Measurements from ENCODE around the gene RAD51B.

Gene RAD51B

DNA sequence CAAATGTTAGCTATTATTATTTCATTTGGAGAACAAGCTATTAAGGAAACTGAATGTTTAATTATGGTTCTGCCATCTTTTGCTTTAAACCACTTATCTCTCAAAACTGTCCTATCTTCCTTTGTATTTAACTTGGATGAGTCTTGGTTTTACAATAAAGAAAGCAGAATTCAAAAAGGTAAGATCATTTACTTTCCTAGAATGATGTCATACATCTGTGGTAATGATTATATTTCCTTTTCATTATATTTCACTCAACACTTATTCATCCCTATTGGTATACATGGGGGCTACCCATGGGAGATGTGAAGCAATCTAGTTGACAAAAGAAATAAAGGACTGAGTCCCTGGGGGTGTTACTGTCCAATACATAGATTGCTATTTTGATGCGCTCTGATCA lies 516.6 kb downstream of the RAD51B start:
- Histone ChIP-seq H3K9me3 (ENCODE audit: insufficient read depth, low read depth, low read length) (no peaks in the 10 kb centered on the region), H3K27me3 (ENCODE audit: insufficient read depth, low read length) (no peaks in the 10 kb centered on the region), H3K9ac (ENCODE audit: low read depth, low read length) (no peak overlapping the region), H3K4me1 (ENCODE audit: insufficient read depth, low read length) (peaks cover 43% of the 10 kb centered on the region), H3K36me3 (ENCODE audit: insufficient read depth, low read length) (no peaks in the 10 kb centered on the region), H3K27ac (ENCODE audit: low read depth, low read length) (no peak overlapping the region), H3K4me3 (ENCODE audit: low read length) (no peak overlapping the region)
- WGBS: 100% methylated on average over 1 of the region's 1 CpG

DNA sequence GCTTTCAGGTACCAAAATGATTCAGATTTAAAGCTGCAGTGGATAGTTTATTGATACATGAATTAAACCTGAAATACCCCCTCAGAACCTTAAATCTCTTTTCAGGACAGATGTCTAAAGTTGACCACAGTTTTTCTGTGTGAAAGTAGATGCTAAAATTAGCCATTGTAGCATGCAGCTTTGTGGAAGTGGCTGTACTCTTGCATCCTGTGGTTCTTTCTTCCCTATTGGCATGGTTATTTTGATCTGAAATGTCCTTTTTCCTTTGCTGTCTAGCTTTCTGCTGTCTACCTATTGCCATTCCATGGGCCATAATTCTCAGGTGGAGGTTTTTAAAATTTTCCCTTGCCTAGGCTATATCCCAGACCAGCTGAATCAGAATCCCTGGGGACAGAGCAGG lies 517.7 kb downstream of the RAD51B start:
- Histone ChIP-seq H3K4me3 (ENCODE audit: low read length) (no peak overlapping the region), H3K9me3 (ENCODE audit: insufficient read depth, low read depth, low read length) (no peaks in the 10 kb centered on the region), H3K36me3 (ENCODE audit: insufficient read depth, low read length) (no peaks in the 10 kb centered on the region), H3K27ac (ENCODE audit: low read depth, low read length) (no peak overlapping the region), H3K27me3 (ENCODE audit: insufficient read depth, low read length) (no peaks in the 10 kb centered on the region), H3K4me1 (ENCODE audit: insufficient read depth, low read length) (peaks cover 44% of the 10 kb centered on the region), H3K9ac (ENCODE audit: low read depth, low read length) (no peak overlapping the region)

GRCh38 chr14:68340262-68340661 lies 520.7 kb downstream of the RAD51B start:
- no peaks in the 10 kb centered on the region for H3K36me3 ChIP-seq (ENCODE audit: insufficient read depth, low read length)

DNA sequence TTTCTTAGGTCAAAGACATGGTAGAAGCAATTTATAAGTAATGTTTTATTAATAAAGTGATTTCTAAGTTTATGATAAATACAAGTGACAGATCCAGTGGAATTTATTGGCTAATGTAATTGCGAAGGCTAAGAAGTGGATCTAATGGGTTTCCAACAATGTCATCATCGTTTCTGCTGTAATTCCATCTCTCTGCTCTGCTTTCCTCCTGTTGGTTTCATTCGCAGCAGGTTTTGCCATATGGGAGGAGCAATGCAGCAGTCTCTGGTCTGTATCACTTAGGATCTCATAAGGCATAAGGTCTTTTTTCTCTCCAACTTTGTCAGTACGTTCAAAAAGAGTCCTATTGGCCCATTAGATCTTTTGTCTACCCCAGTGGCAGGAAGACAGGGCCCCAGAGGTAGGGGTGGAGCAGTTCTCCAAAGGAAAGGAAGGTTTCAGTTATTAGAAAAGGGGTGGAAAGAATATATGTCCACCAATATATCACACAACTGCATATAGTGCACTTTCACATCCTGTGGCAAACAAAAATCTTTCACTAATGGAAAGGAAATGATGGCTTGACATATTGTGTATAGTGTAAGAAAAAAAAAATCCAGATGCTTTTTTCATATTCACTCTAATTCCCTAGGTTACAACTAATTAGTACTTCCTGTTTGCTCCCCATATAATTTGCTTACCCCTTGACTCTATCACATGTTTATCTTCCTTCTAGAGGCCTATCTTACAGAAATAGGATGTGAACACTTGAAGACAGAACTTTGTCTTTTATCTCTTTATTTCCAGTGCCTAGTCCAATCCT lies 522.0 kb downstream of the RAD51B start:
- Histone ChIP-seq H3K27ac (ENCODE audit: low read depth, low read length) (no peak overlapping the region), H3K9ac (ENCODE audit: low read depth, low read length) (no peak overlapping the region), H3K36me3 (ENCODE audit: insufficient read depth, low read length) (no peaks in the 10 kb centered on the region), H3K4me1 (ENCODE audit: insufficient read depth, low read length) (peaks cover 51% of the 10 kb centered on the region), H3K9me3 (ENCODE audit: insufficient read depth, low read depth, low read length) (no peaks in the 10 kb centered on the region), H3K27me3 (ENCODE audit: insufficient read depth, low read length) (no peaks in the 10 kb centered on the region), H3K4me3 (ENCODE audit: low read length) (no peak overlapping the region)
- WGBS: 92% methylated on average over 4 of the region's 4 CpGs

More at GRCh38 chr14:68340262-68340661, 520.7 kb downstream of the RAD51B start:
- Histone ChIP-seq H3K27me3 (ENCODE audit: insufficient read depth, low read length) (no peaks in the 10 kb centered on the region), H3K9ac (ENCODE audit: low read depth, low read length) (no peak overlapping the region), H3K27ac (ENCODE audit: low read depth, low read length) (peak overlapping the region; percentile 24; the same call in 1 of the 2 replicates), H3K4me1 (ENCODE audit: insufficient read depth, low read length) (peaks cover 54% of the 10 kb centered on the region), H3K4me3 (ENCODE audit: low read length) (no peak overlapping the region), H3K9me3 (ENCODE audit: insufficient read depth, low read depth, low read length) (no peaks in the 10 kb centered on the region)
- WGBS: 90% methylated on average over 1 of the region's 1 CpG

- no peaks in the 10 kb centered on the region for H3K27me3 ChIP-seq (ENCODE audit: insufficient read depth, low read length)
- H3K9me3 ChIP-seq (ENCODE audit: insufficient read depth, low read depth, low read length): no peaks in the 10 kb centered on the region
- H3K4me1 ChIP-seq (ENCODE audit: insufficient read depth, low read length): peaks cover 47% of the 10 kb centered on the region
- no peaks in the 10 kb centered on the region for H3K36me3 ChIP-seq (ENCODE audit: insufficient read depth, low read length)
- no peak overlapping the region for H3K4me3 ChIP-seq (ENCODE audit: low read length)
- H3K27ac ChIP-seq (ENCODE audit: low read depth, low read length): no peak overlapping the region
- H3K9ac ChIP-seq (ENCODE audit: low read depth, low read length): no peak overlapping the region
- 98% methylated on average over 3 of the region's 3 CpGs for WGBS
Measured at GRCh38 chr14:68342216-68342763, 522.7 kb downstream of the RAD51B start.

DNA sequence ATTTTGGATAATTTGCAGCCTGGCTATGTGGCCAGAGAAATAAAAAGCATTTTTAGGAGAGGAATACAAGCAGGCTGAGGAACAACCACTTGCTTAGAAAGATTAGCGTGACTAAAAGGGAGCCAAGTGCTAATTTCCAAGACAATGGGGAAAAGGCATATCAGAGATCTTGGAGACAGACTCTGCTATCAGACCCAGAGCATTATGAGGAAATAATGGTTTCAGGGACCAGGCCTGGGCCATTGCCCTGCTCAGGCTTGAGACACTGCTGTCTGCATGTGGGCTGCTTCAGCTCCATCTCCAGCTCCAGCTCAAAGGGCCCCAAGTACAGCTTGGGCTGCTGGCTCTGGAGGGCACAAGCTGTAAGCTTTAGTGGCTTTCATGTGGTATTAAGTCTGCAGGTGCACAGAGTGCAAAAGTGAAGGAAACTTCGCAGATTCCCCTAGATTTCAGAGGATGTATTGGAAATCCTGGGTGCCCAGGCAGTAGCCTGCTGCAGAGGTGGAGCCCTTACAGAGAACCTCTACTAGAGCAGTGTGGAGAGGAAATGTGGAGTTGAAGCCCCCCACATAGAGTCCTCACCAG lies 524.0 kb downstream of the RAD51B start:
- H3K9ac ChIP-seq (ENCODE audit: low read depth, low read length): no peak overlapping the region
- H3K27ac ChIP-seq (ENCODE audit: low read depth, low read length): no peak overlapping the region; the same call in 1 of the 2 replicates

DNA sequence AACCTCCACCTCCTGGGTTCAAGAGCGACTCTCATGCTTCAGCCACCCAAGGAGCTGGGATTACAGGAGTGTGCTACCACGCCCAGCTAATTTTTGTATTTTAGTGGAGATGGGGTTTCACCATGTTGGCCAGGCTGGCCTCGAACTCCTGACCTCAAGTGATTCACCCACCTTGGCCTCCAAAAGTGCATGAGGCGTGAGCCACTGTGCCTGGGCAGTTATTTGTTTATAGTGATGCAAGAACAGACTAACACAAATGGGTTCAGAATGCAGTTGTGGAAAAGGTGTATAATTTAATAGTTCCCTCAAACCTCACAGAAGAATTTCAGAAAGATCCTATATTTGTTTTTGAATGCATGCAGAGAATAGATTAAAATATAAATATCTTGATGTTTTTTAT lies 526.2 kb downstream of the RAD51B start:
- no peak overlapping the region for H3K27ac ChIP-seq (ENCODE audit: low read depth, low read length)
- WGBS: 94% methylated on average over 4 of the region's 4 CpGs

More for the DNA sequence above, 524.0 kb downstream of the RAD51B start:
- Histone ChIP-seq H3K27me3 (ENCODE audit: insufficient read depth, low read length) (no peaks in the 10 kb centered on the region), H3K9me3 (ENCODE audit: insufficient read depth, low read depth, low read length) (no peaks in the 10 kb centered on the region), H3K4me3 (ENCODE audit: low read length) (no peak overlapping the region), H3K36me3 (ENCODE audit: insufficient read depth, low read length) (no peaks in the 10 kb centered on the region), H3K4me1 (ENCODE audit: insufficient read depth, low read length) (peaks cover 47% of the 10 kb centered on the region)
- 72% methylated on average over 2 of the region's 2 CpGs for WGBS

DNA sequence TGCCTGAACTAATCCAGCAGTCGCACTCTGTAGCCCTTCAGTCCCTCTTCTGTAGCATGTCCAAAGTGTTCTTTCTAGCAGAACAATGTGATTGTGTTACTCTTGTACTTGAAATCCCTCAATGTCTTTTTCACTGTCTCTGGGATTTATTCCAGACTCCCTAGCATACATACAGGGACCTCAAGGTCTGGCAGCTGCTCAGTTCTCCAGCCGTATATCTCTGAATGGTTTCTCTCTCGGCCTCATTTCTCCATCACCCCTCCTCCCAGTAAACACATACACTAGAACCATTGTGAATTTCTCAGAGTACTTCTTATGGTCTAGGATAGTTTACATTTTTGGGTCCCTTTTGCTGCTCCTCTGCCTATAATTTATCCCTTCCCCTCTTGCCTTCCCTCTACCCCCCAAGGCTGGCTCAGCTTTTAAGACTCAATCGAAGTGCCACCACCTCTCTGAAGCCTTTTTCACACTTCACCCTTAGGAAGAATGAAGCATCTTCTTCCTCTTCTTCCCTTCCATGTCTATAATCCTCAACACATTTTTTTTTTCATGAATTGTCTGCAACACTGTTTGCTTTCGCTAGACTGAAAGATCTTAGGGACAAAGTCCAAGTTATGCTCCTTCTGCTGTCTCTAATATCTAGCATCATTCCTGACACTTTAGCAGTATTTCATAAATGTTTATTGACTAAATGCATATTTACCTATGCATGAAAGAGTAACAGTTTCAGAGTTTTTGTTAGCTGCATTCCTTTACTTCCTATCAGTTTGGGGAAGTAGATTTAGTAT lies 527.2 kb downstream of the RAD51B start:
- Histone ChIP-seq H3K36me3 (ENCODE audit: insufficient read depth, low read length) (no peaks in the 10 kb centered on the region), H3K27me3 (ENCODE audit: insufficient read depth, low read length) (no peaks in the 10 kb centered on the region), H3K9ac (ENCODE audit: low read depth, low read length) (no peak overlapping the region), H3K4me3 (ENCODE audit: low read length) (no peak overlapping the region), H3K4me1 (ENCODE audit: insufficient read depth, low read length) (peaks cover 22% of the 10 kb centered on the region), H3K27ac (ENCODE audit: low read depth, low read length) (no peak overlapping the region), H3K9me3 (ENCODE audit: insufficient read depth, low read depth, low read length) (no peaks in the 10 kb centered on the region)
- WGBS: 92% methylated on average over 5 of the region's 5 CpGs

More for the DNA sequence above, 526.2 kb downstream of the RAD51B start:
- H3K9me3 ChIP-seq (ENCODE audit: insufficient read depth, low read depth, low read length): no peaks in the 10 kb centered on the region
- H3K4me1 ChIP-seq (ENCODE audit: insufficient read depth, low read length): peaks cover 32% of the 10 kb centered on the region
- no peak overlapping the region for H3K4me3 ChIP-seq (ENCODE audit: low read length)
- no peak overlapping the region for H3K9ac ChIP-seq (ENCODE audit: low read depth, low read length)
- H3K27me3 ChIP-seq (ENCODE audit: insufficient read depth, low read length): no peaks in the 10 kb centered on the region
- H3K36me3 ChIP-seq (ENCODE audit: insufficient read depth, low read length): no peaks in the 10 kb centered on the region

GRCh38 chr14:68349900-68350629 lies 530.5 kb downstream of the RAD51B start:
- Histone ChIP-seq H3K27me3 (ENCODE audit: insufficient read depth, low read length) (no peaks in the 10 kb centered on the region), H3K4me3 (ENCODE audit: low read length) (no peak overlapping the region)
- 96% methylated on average over 8 of the region's 8 CpGs for WGBS

DNA sequence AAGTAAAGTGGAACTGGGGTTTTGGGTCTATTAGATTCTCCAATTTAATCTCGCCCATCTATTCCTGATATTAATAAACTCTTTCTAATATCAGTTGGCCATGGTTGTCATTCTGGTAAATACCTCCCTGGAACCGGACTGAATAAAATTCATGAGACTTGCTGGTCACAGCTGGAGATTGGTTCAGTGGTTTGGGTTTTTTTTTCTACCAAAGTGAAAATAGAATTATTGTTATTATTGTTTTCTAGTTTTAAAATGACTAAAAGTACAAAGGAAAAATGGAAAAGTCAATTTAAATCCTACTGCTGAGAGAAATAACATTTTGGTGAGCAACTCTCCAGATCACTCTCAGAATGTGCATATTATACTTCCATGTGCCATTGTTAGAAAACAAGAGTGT lies 535.8 kb downstream of the RAD51B start:
- H3K27ac ChIP-seq (ENCODE audit: low read depth, low read length): no peak overlapping the region
- 83% methylated on average over 1 of the region's 2 CpGs for WGBS

More at GRCh38 chr14:68349900-68350629, 530.5 kb downstream of the RAD51B start:
- H3K9me3 ChIP-seq (ENCODE audit: insufficient read depth, low read depth, low read length): no peaks in the 10 kb centered on the region
- H3K4me1 ChIP-seq (ENCODE audit: insufficient read depth, low read length): no peaks in the 10 kb centered on the region
- no peaks in the 10 kb centered on the region for H3K36me3 ChIP-seq (ENCODE audit: insufficient read depth, low read length)
- no peak overlapping the region for H3K27ac ChIP-seq (ENCODE audit: low read depth, low read length)
- no peak overlapping the region for H3K9ac ChIP-seq (ENCODE audit: low read depth, low read length)

More for the DNA sequence above, 535.8 kb downstream of the RAD51B start:
- no peak overlapping the region for H3K4me3 ChIP-seq (ENCODE audit: low read length)
- no peak overlapping the region for H3K9ac ChIP-seq (ENCODE audit: low read depth, low read length)
- H3K27me3 ChIP-seq (ENCODE audit: insufficient read depth, low read length): no peaks in the 10 kb centered on the region
- H3K9me3 ChIP-seq (ENCODE audit: insufficient read depth, low read depth, low read length): no peaks in the 10 kb centered on the region
- H3K36me3 ChIP-seq (ENCODE audit: insufficient read depth, low read length): no peaks in the 10 kb centered on the region
- H3K4me1 ChIP-seq (ENCODE audit: insufficient read depth, low read length): peaks cover 10% of the 10 kb centered on the region

Data from HUES64 (cell line).